HG02852 (cell line): Measurements from ENCODE around the gene BRPF3.

ENCODE experiments used
- ATAC-seq: cut with Tn5 transposase; IDR thresholded peaks from one replicate; pipeline ENCODE4 v1.9.1; 2021; ENCODE audit warnings: mild to moderate bottlenecking, moderate library complexity; ENCODE audit not compliant: unreplicated experiment

BRPF3 gene

GRCh38 chr6:36266913-36267644 lies 70.5 kb downstream of the BRPF3 start:
- ATAC-seq = no peak

- ATAC-seq = no peak
Measured at GRCh38 chr6:36267731-36268477, 71.4 kb downstream of the BRPF3 start.

GRCh38 chr6:36268478-36269275 lies 72.1 kb downstream of the BRPF3 start:
- no peak for ATAC-seq

DNA sequence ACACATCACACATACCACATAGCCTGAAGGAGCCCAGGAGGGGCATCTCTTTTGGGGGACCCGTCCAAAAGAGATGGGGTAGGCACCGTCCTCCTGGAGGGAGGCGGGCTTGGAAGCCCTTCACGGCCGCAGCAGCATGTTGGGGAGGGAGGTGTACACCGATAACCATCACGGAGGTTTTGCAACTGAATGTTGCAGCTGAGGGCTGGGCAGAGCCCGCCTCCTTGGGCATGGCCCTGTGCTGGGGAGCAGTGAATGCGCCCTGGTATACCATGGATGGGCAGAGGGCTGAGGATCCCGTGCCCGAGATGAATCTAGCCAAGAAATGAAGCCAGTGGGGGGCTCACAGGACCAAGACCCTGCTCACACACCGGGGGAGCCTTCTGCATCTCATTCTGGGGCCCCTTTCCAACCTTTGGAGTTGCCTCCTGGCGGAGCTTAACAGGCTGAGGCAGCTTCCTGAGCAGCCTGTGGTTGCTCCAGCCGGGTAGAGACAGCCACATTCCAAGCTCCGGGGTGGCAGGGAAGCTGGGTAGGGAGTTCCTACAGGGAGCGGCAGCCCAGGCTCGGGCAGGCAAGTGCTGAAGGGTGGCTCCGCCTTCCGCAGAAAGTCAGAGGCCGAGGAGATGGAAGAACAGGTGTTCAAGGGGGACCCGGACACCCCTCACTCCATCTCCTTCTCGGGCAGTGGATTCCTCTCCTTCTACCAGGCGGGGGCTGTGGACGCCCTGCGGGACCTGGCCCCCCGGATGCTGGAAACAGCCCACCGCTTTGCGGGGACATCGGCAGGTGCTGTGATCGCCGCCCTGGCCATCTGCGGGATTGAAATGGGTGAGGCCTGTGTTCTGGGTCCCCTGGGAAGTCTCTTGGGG lies 73.5 kb downstream of the BRPF3 start, which contains the start of gene PNPLA1:
PNPLA1 (plus strand) TSS at position 227 of the 872 bp plus-strand sequence; CDS start at position 627, 400 bp downstream.
- no peak for ATAC-seq

DNA sequence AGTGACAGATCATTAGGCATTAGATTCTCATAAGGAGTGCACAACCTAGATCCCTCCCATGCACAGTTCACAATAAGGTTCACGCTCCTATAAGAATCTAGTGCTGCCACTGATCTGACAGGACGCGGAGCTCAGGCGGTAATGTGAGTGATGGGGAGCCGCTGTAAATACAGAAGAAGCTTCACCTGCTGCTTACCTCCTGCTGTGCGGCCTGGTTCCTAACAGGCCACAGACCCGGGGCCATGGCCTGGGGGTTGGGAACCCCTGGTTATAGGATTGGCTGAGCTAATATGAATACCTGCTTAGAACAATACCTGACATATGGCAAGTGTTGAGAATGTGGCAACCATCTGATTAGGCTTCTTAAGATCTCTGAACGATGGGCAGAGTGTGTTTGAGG lies 75.7 kb downstream of the BRPF3 start:
- no peak for ATAC-seq

DNA sequence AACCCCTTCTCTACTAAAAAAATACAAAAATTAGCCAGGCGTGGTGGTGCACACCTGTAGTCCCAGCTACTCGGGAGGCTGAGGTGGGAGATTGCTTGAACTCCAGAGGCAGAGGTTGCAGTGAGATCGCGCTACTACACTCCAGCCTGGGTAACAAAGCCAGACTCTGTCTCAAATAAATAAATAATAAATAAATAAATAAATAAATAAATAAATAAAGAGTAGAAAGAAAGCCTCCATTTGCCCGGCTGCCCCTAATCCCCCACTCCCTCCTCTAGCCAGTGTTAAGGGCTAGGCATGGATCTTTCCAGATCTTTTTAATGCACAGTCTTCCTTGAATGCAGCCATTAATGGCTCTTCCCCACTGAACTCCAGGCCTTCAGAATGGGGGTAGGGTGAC lies 76.5 kb downstream of the BRPF3 start:
- no peak for ATAC-seq

DNA sequence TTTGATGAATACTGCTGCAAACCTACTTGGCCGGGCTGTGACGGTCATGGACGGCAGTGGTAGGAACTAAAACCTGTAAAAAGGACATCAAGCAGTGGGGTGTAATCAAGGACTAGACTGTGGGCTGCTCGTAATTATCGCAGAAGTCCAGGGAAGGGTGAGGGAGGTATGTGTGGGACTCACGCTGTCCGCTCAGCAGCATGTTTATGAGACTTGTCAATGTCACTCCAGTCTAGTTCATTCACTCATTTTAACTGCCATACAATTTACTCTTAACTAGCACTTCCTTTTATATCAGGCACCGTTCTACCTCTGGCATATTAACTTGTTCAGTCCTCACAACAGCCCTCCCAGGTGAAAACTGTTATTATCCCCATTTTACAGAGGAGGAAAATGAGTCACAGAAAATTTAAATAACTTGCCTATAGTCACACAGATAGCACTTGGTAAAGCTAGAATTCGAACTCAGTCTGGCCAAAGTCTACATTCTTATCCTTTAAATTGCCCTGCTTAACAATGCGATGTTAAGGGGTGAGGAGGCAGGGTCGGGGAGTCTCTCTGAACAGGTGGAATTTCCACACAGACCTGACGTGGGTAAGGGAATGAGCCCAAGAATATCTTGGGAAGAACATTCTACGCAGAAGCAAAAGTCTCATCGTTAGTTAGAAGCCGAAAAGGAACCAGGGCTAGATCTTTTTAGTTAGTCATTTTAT lies 77.4 kb downstream of the BRPF3 start:
- no peak for ATAC-seq

DNA sequence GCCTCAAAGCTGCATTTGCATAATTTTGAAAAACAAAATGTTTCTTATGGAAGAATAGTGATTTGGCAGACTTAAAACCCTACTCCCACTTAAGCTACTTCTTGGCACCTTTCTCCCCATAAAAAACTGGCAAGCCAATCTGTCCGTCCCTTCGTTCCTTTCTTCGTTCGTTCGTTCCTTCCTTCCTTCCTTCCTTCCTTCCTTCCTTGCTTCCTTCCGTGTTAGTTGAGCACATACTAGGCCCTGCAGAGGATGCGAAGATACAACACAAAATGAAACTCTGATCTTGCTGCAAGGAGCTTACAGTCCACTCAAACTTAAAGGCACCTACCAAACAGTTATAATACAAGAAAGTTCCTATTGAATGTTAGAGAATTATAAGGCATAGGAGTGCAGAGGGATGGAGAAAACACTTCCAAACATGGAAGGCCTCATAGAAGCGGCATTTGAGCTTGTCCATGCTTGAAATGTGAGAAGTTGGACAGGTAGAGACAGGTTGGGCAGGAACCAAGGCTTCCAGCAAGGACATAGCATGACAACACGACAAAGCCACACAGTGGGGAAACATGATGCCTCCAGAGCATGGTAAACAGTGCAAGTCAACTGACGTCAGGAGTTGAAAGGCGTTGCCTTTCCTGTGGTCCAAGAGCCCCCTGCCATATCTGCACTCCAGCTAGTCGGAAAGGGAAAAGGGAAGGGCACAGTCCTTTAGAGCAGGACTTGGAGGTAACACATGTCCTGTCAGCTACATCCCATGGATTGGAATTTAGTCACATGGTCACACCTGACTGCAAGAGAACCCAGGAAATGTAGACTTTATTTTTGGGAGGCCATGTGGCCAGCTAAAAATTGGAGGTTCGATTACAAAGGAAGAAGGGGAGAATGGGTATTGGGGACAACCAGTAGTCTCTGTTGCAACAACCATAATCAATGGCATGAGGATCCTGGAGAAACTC lies 80.3 kb downstream of the BRPF3 start:
- ATAC-seq = no peak

DNA sequence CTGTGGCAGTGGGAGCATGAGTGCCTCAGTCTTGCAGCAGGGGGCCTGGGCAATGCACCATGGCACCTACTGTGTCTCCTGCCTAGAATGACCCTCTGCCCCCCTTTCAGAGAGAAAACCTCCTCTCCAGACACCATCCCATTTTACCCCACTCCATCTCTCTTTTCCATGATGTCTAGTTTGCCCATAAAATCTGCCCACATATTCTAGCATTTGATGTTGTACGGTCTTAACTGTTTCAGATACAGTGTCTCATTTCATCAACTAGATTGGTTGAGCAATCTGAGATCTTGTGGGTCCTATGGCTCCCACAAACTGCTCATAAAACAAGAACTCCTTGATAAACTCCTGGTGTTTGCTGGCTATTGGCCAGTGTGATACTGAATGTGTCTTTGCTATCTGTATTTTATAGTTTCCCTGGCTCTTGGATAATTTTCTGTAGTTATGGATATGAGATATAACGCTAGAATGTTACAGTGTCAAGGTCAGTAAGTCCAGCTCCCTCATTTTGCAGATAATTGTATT lies 81.5 kb downstream of the BRPF3 start:
- no peak for ATAC-seq

DNA sequence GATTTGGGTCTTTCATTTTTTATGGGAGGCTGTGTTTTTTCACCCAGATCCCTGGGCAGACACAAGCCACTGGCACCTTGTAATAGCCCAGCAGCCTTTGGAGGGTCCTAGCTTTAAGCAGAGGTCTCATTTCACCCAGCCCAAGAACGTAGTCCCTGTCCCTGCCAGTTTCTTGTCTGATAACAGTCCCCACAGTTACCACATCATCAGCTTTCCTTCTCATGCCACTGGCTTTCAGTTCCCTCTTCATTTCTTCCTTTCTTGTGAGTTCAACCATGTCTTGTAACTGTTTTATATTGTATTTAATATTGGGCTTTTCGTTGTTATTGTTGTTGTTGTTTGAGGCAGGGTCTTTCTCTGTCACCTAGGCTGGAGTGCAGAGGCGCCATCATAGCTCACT lies 83.9 kb downstream of the BRPF3 start:
- no peak for ATAC-seq

GRCh38 chr6:36280983-36281382 lies 84.4 kb downstream of the BRPF3 start:
- no peak for ATAC-seq
